Measurements from ENCODE around the gene DYRK1B.

DYRK1B gene

DNA sequence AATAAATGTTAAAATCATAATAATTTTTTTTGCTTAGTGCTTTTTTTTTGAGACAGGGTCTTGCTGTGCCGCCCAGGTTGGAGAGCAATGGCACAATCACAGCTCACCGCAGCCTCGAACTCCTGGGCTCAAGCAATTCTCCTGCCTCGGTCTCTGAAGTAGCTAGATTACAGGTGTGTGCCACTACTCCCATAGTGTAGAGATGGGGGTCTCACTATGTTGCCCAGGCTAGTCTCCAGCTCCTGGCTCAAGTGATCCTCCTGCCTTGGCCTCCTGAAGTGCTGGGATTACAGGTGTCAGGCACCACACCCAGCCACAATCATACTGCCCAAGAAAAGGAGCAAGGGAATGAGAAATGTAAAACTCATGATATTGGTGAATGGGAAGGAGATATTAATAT, 7.1 kb upstream of the DYRK1B start:
- peaks cover 27% of the 10 kb centered on the region for H3K36me3 ChIP-seq (ENCODE audit: control insufficient read depth, insufficient read depth, low read length)
- no peaks in the 10 kb centered on the region for H3K27me3 ChIP-seq (replicated peaks; ENCODE audit: control insufficient read depth, insufficient read depth, low read length)
- H3K4me3 ChIP-seq (replicated peaks; ENCODE audit: low read depth, low read length) = no peak overlapping the region
- no peak for DNase-seq (ENCODE audit: extremely low read depth, insufficient read length)
- TF ChIP-seq, protein P1, sequence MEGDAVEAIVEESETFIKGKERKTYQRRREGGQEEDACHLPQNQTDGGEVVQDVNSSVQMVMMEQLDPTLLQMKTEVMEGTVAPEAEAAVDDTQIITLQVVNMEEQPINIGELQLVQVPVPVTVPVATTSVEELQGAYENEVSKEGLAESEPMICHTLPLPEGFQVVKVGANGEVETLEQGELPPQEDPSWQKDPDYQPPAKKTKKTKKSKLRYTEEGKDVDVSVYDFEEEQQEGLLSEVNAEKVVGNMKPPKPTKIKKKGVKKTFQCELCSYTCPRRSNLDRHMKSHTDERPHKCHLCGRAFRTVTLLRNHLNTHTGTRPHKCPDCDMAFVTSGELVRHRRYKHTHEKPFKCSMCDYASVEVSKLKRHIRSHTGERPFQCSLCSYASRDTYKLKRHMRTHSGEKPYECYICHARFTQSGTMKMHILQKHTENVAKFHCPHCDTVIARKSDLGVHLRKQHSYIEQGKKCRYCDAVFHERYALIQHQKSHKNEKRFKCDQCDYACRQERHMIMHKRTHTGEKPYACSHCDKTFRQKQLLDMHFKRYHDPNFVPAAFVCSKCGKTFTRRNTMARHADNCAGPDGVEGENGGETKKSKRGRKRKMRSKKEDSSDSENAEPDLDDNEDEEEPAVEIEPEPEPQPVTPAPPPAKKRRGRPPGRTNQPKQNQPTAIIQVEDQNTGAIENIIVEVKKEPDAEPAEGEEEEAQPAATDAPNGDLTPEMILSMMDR (IDR thresholded peaks at IDR 0.05; ENCODE audit: insufficient read depth, low read length, poor library complexity, severe bottlenecking) = no peak

- DNase-seq (ENCODE audit: extremely low read depth, insufficient read length) = no peak
- Histone ChIP-seq H3K27me3 (replicated peaks; ENCODE audit: control insufficient read depth, insufficient read depth, low read length) (no peaks in the 10 kb centered on the region), H3K4me3 (replicated peaks; ENCODE audit: low read depth, low read length) (no peak overlapping the region), H3K36me3 (ENCODE audit: control insufficient read depth, insufficient read depth, low read length) (peaks cover 27% of the 10 kb centered on the region)
- TF ChIP-seq, protein P1 (IDR thresholded peaks at IDR 0.05; ENCODE audit: insufficient read depth, low read length, poor library complexity, severe bottlenecking) = no peak
Observed at GRCh38 chr19:39840492-39840891, 6.5 kb upstream of the DYRK1B start.

DNA sequence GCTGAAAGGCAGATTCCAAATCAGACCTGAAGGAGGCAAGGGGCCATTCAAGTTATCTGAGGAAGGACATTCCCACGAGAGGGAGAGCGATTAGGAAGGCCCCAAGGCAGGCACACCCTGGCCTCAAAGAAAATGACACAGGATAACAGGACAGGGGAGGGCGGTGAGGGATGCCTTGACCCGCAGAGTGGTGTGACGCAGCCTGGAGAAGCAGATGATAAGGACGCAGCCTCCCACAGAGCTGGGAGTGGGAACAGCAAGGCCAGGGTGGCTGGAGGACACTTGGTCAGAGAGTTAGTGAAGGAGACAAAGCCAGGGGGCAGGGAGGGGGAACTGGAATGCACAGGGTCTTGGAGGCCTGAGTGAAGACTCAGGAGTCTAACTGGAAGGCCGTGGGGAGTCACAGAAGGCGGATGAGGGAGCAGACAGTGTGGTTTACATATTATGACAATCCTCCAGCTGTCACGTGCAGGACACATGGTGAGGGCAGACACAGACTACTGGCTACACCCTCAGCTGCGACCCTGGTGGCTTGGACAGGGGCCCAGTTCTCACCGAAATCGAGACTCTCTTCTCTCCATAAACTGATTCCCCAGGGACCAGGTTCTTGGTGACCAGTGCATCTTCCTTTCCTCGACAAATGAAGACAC, 5.8 kb upstream of the DYRK1B start:
- DNase-seq (ENCODE audit: extremely low read depth, insufficient read length) = no peak
- TF ChIP-seq, protein P1 (IDR thresholded peaks at IDR 0.05; ENCODE audit: insufficient read depth, low read length, poor library complexity, severe bottlenecking) = no peak
- peaks cover 30% of the 10 kb centered on the region for H3K36me3 ChIP-seq (ENCODE audit: control insufficient read depth, insufficient read depth, low read length)
- no peaks in the 10 kb centered on the region for H3K27me3 ChIP-seq (replicated peaks; ENCODE audit: control insufficient read depth, insufficient read depth, low read length)
- H3K4me3 ChIP-seq (replicated peaks; ENCODE audit: low read depth, low read length) = no peak overlapping the region

DNA sequence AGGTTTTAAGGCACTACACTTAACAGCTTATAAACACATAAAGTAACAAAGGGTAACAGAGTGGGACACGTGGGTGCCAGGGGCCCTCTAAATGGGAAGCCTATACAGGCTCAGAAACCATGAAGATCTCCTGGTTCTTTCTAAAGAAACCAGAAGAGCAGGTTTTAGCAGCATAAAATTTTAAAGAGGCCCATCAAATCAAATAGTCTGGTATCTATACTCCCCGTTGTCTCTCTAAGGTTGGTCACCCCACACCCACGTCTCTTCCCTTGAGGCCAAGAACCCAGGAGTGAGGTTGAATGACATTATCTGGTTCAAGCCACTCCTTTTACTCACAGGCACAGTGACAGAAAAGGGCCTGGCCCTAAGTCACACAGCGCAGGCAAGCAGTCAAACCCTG, 4.6 kb upstream of the DYRK1B start:
- no peak overlapping the region for H3K4me3 ChIP-seq (replicated peaks; ENCODE audit: low read depth, low read length)
- TF ChIP-seq, protein P1 (IDR thresholded peaks at IDR 0.05; ENCODE audit: insufficient read depth, low read length, poor library complexity, severe bottlenecking) = no peak
- H3K36me3 ChIP-seq (ENCODE audit: control insufficient read depth, insufficient read depth, low read length) = peaks cover 35% of the 10 kb centered on the region
- no peak for DNase-seq (ENCODE audit: extremely low read depth, insufficient read length)
- H3K27me3 ChIP-seq (replicated peaks; ENCODE audit: control insufficient read depth, insufficient read depth, low read length) = no peaks in the 10 kb centered on the region

DNA sequence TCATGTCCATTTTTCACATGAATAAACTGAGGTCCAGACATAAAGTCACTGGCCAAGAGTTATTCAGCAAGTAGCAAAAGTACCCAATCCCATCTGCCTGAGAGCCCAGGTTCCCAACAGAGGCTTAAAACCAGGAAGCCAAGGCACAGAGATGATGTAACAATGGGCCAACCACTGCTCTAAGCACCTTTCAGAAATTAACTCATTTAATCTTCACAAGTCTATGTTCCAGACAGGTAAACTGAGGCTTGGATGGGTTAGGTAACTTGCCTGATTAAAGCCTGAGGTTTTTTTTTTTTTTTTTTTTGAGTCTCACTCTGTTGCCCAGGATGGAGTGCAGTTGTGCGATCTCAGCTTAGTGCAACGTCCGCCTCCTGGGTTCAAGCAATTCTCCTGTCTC, 4.0 kb upstream of the DYRK1B start:
- TF ChIP-seq, protein P1 (IDR thresholded peaks at IDR 0.05; ENCODE audit: insufficient read depth, low read length, poor library complexity, severe bottlenecking) = no peak

More for the DNA sequence above, 4.0 kb upstream of the DYRK1B start:
- Histone ChIP-seq H3K4me3 (replicated peaks; ENCODE audit: low read depth, low read length) (no peak overlapping the region), H3K36me3 (ENCODE audit: control insufficient read depth, insufficient read depth, low read length) (peaks cover 35% of the 10 kb centered on the region), H3K27me3 (replicated peaks; ENCODE audit: control insufficient read depth, insufficient read depth, low read length) (no peaks in the 10 kb centered on the region)
- DNase-seq (ENCODE audit: extremely low read depth, insufficient read length) = no peak

Measured in GM06990 (cell line).